ENCODE data around the gene EEFSEC. TPM values are rescaled to one million over a fixed set of nuclear protein-coding genes. Genes with fewer than 3 reads are reported as not detected.
A peak's percentile ranks its signal among the peaks of the same experiment; 100 is the strongest.

The EEFSEC gene
- total RNA-seq: 2.6 TPM

DNA sequence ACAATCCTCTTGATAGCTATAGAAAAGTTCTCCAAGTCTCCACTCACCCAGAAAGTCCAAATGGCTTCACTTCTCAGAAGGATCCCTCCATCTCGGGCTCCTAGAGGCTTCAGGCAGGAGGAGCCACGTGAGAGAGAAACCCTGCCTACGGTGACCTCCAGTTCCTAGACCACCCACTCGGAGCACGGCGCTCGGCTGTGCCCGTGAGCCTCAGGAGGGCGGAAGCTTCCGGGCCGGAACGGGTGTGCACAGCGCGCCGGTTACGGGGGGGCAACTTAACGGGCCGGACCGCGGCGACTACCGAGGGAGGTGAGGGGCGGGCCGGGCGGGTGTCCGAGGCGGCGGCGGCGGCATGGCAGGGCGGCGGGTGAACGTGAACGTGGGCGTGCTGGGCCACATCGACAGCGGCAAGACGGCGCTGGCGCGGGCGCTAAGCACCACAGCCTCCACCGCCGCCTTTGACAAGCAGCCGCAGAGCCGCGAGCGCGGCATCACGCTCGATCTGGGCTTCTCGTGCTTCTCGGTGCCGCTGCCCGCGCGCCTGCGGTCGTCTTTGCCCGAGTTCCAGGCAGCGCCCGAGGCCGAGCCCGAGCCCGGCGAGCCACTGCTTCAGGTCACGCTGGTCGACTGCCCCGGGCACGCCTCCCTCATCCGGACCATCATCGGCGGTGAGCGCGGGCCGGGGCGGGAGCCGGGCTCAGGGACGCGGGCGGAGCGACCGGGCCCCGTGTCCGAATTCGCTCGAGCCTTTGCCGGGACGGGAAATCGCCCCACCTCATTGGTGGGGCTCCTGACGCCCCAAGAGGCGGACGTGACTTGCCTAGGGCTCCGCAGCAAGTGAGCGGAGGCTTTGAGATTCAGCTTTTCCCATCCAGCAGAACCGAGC is at the start of gene EEFSEC:
Gene EEFSEC, plus strand, starts transcription at position 326 of the 886 bp plus-strand sequence. Its CDS starts 27 bp downstream, at position 353.
- Histone ChIP-seq H3K27ac (ENCODE audit: low read depth, low read length) (peak within 1 kb of the TSS; percentile 70), H3K4me1 (ENCODE audit: control insufficient read depth in 3 of 3, insufficient read depth in 3 of 3, low read length in 3 of 3) (peaks cover 3 to 21% (median 11%) of the 10 kb centered on the region in 3 donors), H3K9ac (ENCODE audit: low read depth in 1 of 3, low read length in 3 of 3) (peak within 1 kb of the TSS; percentile 80 to 92 (median 89)), H3K4me3 (ENCODE audit: low read length in 3 of 3) (peak within 1 kb of the TSS; percentile 79 to 87 (median 86)), H3K36me3 (ENCODE audit: control insufficient read depth in 3 of 3, insufficient read depth in 3 of 3, low read length in 3 of 3) (peaks cover 0 to 10% (median 3%) of the 10 kb centered on the region in 3 donors), H3K27me3 (ENCODE audit: control insufficient read depth in 3 of 3, insufficient read depth in 3 of 3, low read length in 3 of 3) (no peaks in the 10 kb centered on the region), H3K9me3 (ENCODE audit: control insufficient read depth in 3 of 3, low read length in 3 of 3) (no peaks in the 10 kb centered on the region)

- no peak overlapping the region for H3K27ac ChIP-seq (ENCODE audit: low read depth, low read length)
- peak overlapping the region in 2 of 3 donors; percentile 24 to 30 for H3K4me3 ChIP-seq (ENCODE audit: low read length in 3 of 3)
- H3K9me3 ChIP-seq (ENCODE audit: control insufficient read depth in 3 of 3, low read length in 3 of 3): no peaks in the 10 kb centered on the region
- no peaks in the 10 kb centered on the region for H3K27me3 ChIP-seq (ENCODE audit: control insufficient read depth in 3 of 3, insufficient read depth in 3 of 3, low read length in 3 of 3)
- H3K36me3 ChIP-seq (ENCODE audit: control insufficient read depth in 3 of 3, insufficient read depth in 3 of 3, low read length in 3 of 3): peaks cover 9 to 22% (median 12%) of the 10 kb centered on the region in 3 donors
- peak overlapping the region in 1 of 3 donors; percentile 18 for H3K9ac ChIP-seq (ENCODE audit: low read depth in 1 of 3, low read length in 3 of 3)
- peaks cover 4 to 10% (median 4%) of the 10 kb centered on the region in 3 donors for H3K4me1 ChIP-seq (ENCODE audit: control insufficient read depth in 3 of 3, insufficient read depth in 3 of 3, low read length in 3 of 3)
These were observed 45.4 kb upstream of the EEFSEC start for GRCh38 chr3:128107834-128108233.

DNA sequence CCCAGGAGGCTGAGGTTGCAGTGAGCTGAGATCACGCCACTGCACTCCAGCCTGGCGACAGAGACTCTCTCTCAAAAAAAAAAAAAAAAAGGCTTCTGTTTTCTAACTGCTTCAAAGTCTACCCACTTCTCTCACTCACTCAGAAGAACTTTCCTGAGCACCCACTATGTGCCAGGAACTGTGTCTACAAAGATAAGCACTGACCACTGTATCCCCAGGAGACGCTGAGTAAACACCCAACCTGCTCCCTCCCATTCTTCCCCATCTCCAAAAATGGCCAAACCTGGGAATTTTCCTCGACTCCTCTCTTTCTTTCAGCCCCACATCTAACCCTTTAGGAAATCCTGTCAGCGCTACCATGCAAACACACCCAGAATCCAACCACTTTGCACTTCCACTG is 42.1 kb upstream of the EEFSEC start:
- no peaks in the 10 kb centered on the region for H3K27me3 ChIP-seq (ENCODE audit: control insufficient read depth in 3 of 3, insufficient read depth in 3 of 3, low read length in 3 of 3)
- peaks cover 4 to 10% (median 4%) of the 10 kb centered on the region in 3 donors for H3K4me1 ChIP-seq (ENCODE audit: control insufficient read depth in 3 of 3, insufficient read depth in 3 of 3, low read length in 3 of 3)
- no peak overlapping the region for H3K9ac ChIP-seq (ENCODE audit: low read depth in 1 of 3, low read length in 3 of 3)
- H3K9me3 ChIP-seq (ENCODE audit: control insufficient read depth in 3 of 3, low read length in 3 of 3): no peaks in the 10 kb centered on the region
- no peak overlapping the region for H3K4me3 ChIP-seq (ENCODE audit: low read length in 3 of 3)
- no peak overlapping the region for H3K27ac ChIP-seq (ENCODE audit: low read depth, low read length)
- peaks cover 7 to 21% (median 7%) of the 10 kb centered on the region in 3 donors for H3K36me3 ChIP-seq (ENCODE audit: control insufficient read depth in 3 of 3, insufficient read depth in 3 of 3, low read length in 3 of 3)

DNA sequence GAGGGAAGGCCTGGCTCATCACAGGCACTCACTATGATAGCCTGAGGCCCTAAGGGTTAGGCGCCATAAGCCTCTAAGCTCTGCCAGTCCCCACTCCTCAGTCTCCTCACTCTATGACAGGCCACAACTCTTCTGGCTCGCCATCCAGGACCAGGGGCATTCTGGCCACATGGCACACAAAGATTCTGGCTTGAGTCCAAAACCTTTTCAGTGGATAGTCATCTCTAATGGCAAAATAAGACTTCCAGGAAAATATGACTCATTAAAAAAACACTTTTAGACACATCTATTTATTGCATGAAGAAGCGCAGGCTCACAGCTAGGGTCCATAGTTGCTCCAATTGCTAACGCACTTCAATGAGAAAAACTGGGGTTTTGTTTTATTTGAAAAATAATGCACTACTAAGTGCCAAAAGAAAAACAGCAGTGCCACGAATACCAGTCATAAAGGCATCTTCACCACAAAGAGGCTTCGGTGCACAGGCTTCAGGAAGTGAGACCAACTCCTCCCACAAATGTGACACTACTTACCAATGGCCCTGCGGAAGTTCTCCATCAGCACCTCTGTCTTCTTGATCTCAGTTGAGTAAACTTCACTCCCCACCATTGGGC is 40.8 kb upstream of the EEFSEC start:
- Histone ChIP-seq H3K9ac (ENCODE audit: low read depth in 1 of 3, low read length in 3 of 3) (no peak overlapping the region), H3K4me3 (ENCODE audit: low read length in 3 of 3) (no peak overlapping the region), H3K9me3 (ENCODE audit: control insufficient read depth in 3 of 3, low read length in 3 of 3) (no peaks in the 10 kb centered on the region), H3K27ac (ENCODE audit: low read depth, low read length) (no peak overlapping the region), H3K36me3 (ENCODE audit: control insufficient read depth in 3 of 3, insufficient read depth in 3 of 3, low read length in 3 of 3) (peaks cover 3 to 23% (median 7%) of the 10 kb centered on the region in 3 donors), H3K27me3 (ENCODE audit: control insufficient read depth in 3 of 3, insufficient read depth in 3 of 3, low read length in 3 of 3) (no peaks in the 10 kb centered on the region), H3K4me1 (ENCODE audit: control insufficient read depth in 3 of 3, insufficient read depth in 3 of 3, low read length in 3 of 3) (peaks cover 4 to 6% (median 4%) of the 10 kb centered on the region in 3 donors)

- Histone ChIP-seq H3K9me3 (ENCODE audit: control insufficient read depth in 3 of 3, low read length in 3 of 3) (no peaks in the 10 kb centered on the region), H3K27me3 (ENCODE audit: control insufficient read depth in 3 of 3, insufficient read depth in 3 of 3, low read length in 3 of 3) (no peaks in the 10 kb centered on the region), H3K9ac (ENCODE audit: low read depth in 1 of 3, low read length in 3 of 3) (no peak overlapping the region), H3K4me1 (ENCODE audit: control insufficient read depth in 3 of 3, insufficient read depth in 3 of 3, low read length in 3 of 3) (peaks cover 0 to 4% (median 0%) of the 10 kb centered on the region in 3 donors), H3K4me3 (ENCODE audit: low read length in 3 of 3) (no peak overlapping the region), H3K36me3 (ENCODE audit: control insufficient read depth in 3 of 3, insufficient read depth in 3 of 3, low read length in 3 of 3) (peaks cover 3 to 26% (median 7%) of the 10 kb centered on the region in 3 donors), H3K27ac (ENCODE audit: low read depth, low read length) (no peak overlapping the region)
These were observed 39.2 kb upstream of the EEFSEC start for GRCh38 chr3:128113817-128114794.

- Histone ChIP-seq H3K36me3 (ENCODE audit: control insufficient read depth in 3 of 3, insufficient read depth in 3 of 3, low read length in 3 of 3) (peaks cover 0 to 3% (median 0%) of the 10 kb centered on the region in 3 donors), H3K9ac (ENCODE audit: low read depth in 1 of 3, low read length in 3 of 3) (no peak overlapping the region), H3K27ac (ENCODE audit: low read depth, low read length) (no peak overlapping the region), H3K9me3 (ENCODE audit: control insufficient read depth in 3 of 3, low read length in 3 of 3) (no peaks in the 10 kb centered on the region), H3K4me1 (ENCODE audit: control insufficient read depth in 3 of 3, insufficient read depth in 3 of 3, low read length in 3 of 3) (peaks cover 11 to 15% (median 15%) of the 10 kb centered on the region in 3 donors), H3K27me3 (ENCODE audit: control insufficient read depth in 3 of 3, insufficient read depth in 3 of 3, low read length in 3 of 3) (no peaks in the 10 kb centered on the region), H3K4me3 (ENCODE audit: low read length in 3 of 3) (no peak overlapping the region)
These were observed 31.3 kb upstream of the EEFSEC start for GRCh38 chr3:128122013-128122412.

DNA sequence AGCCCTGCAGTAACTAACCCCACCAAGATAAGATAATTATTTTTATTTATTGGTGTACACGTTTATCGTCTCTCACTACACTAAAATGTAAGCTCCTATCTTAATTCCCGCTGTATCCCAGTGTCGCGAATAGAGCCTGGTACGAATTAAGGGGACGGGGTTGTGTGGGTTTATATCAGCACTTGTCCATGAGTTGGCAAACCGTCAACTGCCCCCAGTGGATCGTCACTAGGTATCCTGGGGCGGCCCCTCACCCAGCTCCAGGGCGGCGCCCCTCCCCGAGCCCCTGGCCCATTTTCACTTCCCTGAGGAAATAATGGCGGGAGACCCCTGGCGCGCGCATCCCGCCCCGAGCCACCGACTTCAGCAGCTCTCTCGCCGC is 30.1 kb upstream of the EEFSEC start:
- Histone ChIP-seq H3K4me1 (ENCODE audit: control insufficient read depth in 3 of 3, insufficient read depth in 3 of 3, low read length in 3 of 3) (peaks cover 11 to 15% (median 15%) of the 10 kb centered on the region in 3 donors), H3K9ac (ENCODE audit: low read depth in 1 of 3, low read length in 3 of 3) (peak overlapping the region; percentile 87 to 88 (median 87)), H3K27me3 (ENCODE audit: control insufficient read depth in 3 of 3, insufficient read depth in 3 of 3, low read length in 3 of 3) (no peaks in the 10 kb centered on the region), H3K4me3 (ENCODE audit: low read length in 3 of 3) (peak overlapping the region; percentile 94 to 99 (median 95)), H3K9me3 (ENCODE audit: control insufficient read depth in 3 of 3, low read length in 3 of 3) (no peaks in the 10 kb centered on the region), H3K36me3 (ENCODE audit: control insufficient read depth in 3 of 3, insufficient read depth in 3 of 3, low read length in 3 of 3) (peaks cover 0 to 3% (median 0%) of the 10 kb centered on the region in 3 donors), H3K27ac (ENCODE audit: low read depth, low read length) (peak overlapping the region; percentile 75)

DNA sequence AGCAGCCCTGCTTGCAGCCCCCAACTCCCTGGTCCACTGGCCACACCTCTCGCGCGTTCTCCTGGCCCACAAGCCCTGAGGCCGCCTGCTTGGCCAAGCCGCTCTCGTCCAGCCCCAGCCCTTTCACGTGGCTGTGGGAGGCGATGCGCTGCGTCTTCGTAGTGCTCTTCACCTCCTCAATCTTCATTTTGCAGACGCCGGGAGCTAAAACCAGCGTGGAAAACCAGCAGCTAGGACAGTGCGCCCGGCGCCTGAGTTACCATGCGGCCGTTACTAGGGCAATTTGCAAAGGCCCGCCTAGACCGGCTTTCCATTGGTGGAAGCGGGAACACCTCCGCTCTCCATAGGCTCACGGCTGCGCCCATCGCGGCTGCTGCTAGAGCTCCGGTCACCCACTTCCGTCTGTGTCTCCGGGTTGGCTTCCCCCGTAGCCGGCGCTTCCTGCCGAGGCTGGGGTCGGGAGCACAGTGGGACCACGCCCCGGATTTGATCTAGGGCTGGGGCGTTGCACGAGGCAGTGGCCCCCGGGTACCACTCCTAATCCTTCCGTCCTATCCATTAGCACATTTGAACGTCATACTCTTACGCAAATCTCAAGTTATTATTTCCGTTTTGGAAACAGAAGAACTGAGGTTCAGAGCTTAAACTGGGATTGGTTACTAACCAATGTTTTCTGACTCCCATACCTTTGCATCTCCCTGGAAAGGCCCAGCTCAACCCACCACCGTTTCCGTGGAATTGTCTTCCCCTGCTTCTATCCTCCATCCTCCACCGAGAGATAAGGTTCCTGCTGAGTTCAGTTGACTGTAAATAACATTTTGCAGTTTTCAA is 29.5 kb upstream of the EEFSEC start, which contains the start of gene RUVBL1:
Gene RUVBL1, minus strand, starts transcription at position 275 of the 831 bp plus-strand sequence. Its CDS starts 88 bp downstream, at position 187.
- no peaks in the 10 kb centered on the region for H3K9me3 ChIP-seq (ENCODE audit: control insufficient read depth in 3 of 3, low read length in 3 of 3)
- H3K4me1 ChIP-seq (ENCODE audit: control insufficient read depth in 3 of 3, insufficient read depth in 3 of 3, low read length in 3 of 3): peaks cover 11 to 15% (median 15%) of the 10 kb centered on the region in 3 donors
- H3K27me3 ChIP-seq (ENCODE audit: control insufficient read depth in 3 of 3, insufficient read depth in 3 of 3, low read length in 3 of 3): peaks cover 0 to 5% (median 0%) of the 10 kb centered on the region in 3 donors
- peak within 1 kb of the TSS; percentile 75 for H3K27ac ChIP-seq (ENCODE audit: low read depth, low read length)
- peak within 1 kb of the TSS; percentile 87 to 88 (median 87) for H3K9ac ChIP-seq (ENCODE audit: low read depth in 1 of 3, low read length in 3 of 3)
- H3K4me3 ChIP-seq (ENCODE audit: low read length in 3 of 3): peak within 1 kb of the TSS; percentile 94 to 99 (median 95)
- peaks cover 0 to under 1% (median 0%) of the 10 kb centered on the region in 3 donors for H3K36me3 ChIP-seq (ENCODE audit: control insufficient read depth in 3 of 3, insufficient read depth in 3 of 3, low read length in 3 of 3)

Data from skeletal muscle tissue (tissue), 4 donors.